SK-MEL-5 (cell line): ENCODE data around the gene TNFSF11. TPM values are rescaled to one million over a fixed set of nuclear protein-coding genes. Genes with fewer than 3 reads are reported as not detected.

ENCODE experiments used
- total RNA-seq: library from RNA; depleted of rRNA; stranded (reverse); fragments of >200 nt; shearing (Covaris generic); gene quantifications from 2 replicates; pipeline ENCODE4 v1.2.3, GENCODE V29; 2014; rRNA removed

The TNFSF11 gene
- total RNA-seq, 1 experiment from 2014 or later = not detected

Other genes with a start within 250 kb of the TNFSF11 start
- gene FAM216B, start 207.4 kb downstream of the TNFSF11 start, total RNA-seq = 0.03 TPM in 1 of 2 replicates, not detected in the other